Right lobe of liver (tissue), 6 donors: ENCODE data around the gene SLC26A11. TPM values are rescaled to one million over a fixed set of nuclear protein-coding genes. Genes with fewer than 3 reads are reported as not detected.

Experiments used
- ATAC-seq, 4 donors: fragments of 200-7000 bp; cut with Tn5 transposase; one replicate each; pipeline ENCODE4 v1.9.1; 2020; ENCODE audit warnings: mild to moderate bottlenecking in 4 of 4, moderate library complexity in 4 of 4
- DNase-seq, 3 donors: peaks; one replicate each; pipeline ENCODE4 v3.0.0-alpha.2; 2020
- H3K27ac ChIP-seq, 3 donors: fragments of 200-600 bp; one replicate each; pipeline ENCODE4 v1.8.0; 2022
- H3K27me3 ChIP-seq, 2 donors: fragments of 200-600 bp; one replicate each; pipeline ENCODE4 v1.8.0; 2022
- H3K36me3 ChIP-seq, 4 donors: fragments of 200-600 bp; sonication (generic) in 1 of 4; one replicate each; pipeline versions ENCODE4 v1.5.1 to v1.8.0; 2017 to 2022; ENCODE audit warnings: control low read depth in 1 of 4
- H3K4me1 ChIP-seq, 4 donors: fragments of 200-600 bp; sonication (generic) in 1 of 4; one replicate each; pipeline versions ENCODE4 v1.5.1 to v1.8.0; 2017 to 2022; ENCODE audit warnings: control low read depth in 1 of 4
- H3K4me3 ChIP-seq, 3 donors: fragments of 200-600 bp; one replicate each; pipeline ENCODE4 v1.8.0; 2022
- H3K9me3 ChIP-seq, 4 donors: fragments of 200-600 bp; sonication (generic) in 1 of 4; one replicate each; pipeline versions ENCODE4 v1.5.1 to v1.8.0; 2017 to 2022; ENCODE audit warnings: control low read depth in 1 of 4
- CTCF ChIP-seq, 4 donors: fragments of 200-600 bp in 3 of 4; fragments of 450-650 bp in 1 of 4; IDR thresholded peaks; one replicate each; pipeline versions ENCODE4 v1.5.1 to v1.8.0; 2016 to 2022; ENCODE audit warnings: antibody characterized with exemption in 4 of 4, mild to moderate bottlenecking in 2 of 4
- POLR2A ChIP-seq: fragments of 450-650 bp; IDR thresholded peaks from one replicate; pipeline ENCODE4 v1.6.1; 2017; ENCODE audit warnings: antibody characterized with exemption, mild to moderate bottlenecking
- WGBS: methylation state at CpG from one replicate; pipeline ENCODE4 v1.1.6; 2018; ENCODE audit warnings: low coverage, low lambda C conversion rate; ENCODE audit not compliant: insufficient coverage; ENCODE audit errors: missing lambda C conversion rate; 5-methylcytosine and 5-hydroxymethylcytosine counted together
- intact Hi-C, 2 donors: fragments of 100-400 bp; cut with DNase I; formaldehyde crosslinking; loops; one replicate each; pipeline versions ENCODE4 v1.11.2 to v1.14.1; 2022
- total RNA-seq, 6 experiments: library from RNA; depleted of rRNA in 2 of 6; stranded (reverse); fragments of >200 nt in 2 of 6; fragmentation: NEBNext Ultra II Directional in 3 of 6; extraction: Animal tissue kit (Norgen Biotek cat#: 25700) in 3 of 6; gene quantifications; one replicate each; pipeline versions ENCODE4 v1.1.0 to v1.2.4, GENCODE V29; 2016 to 2023
- donor health status: DM: no; HTN: yes; CAD: no.
- donor health status: DM: no; HTN: no; CAD: no.
- donor health status: DM: no; HTN: no; CAD: no.
- donor health status: DM: no; HTN: yes; CAD: no.
- donor health status: DM: no; HTN: yes; CAD: no.

Gene SLC26A11
- total RNA-seq, 6 experiments from 2014 or later, result 5.8 to 9.8 (median 6.5) TPM

GRCh38 chr17:80263253-80264204 lies 43.3 kb downstream of the SLC26A11 start:
- Histone ChIP-seq H3K9me3 (no peaks in the 10 kb centered on the region), H3K27me3 (no peaks in the 10 kb centered on the region), H3K4me3 (peak overlapping the region; percentile 53 to 65 (median 54)), H3K27ac (peak overlapping the region; percentile 79 to 99 (median 96)), H3K4me1 (peaks cover 0 to 29% (median 13%) of the 10 kb centered on the region in 4 donors), H3K36me3 (peaks cover 0 to 4% (median 0%) of the 10 kb centered on the region in 4 donors)
- WGBS, result 3% methylated on average over 8 of the region's 19 CpGs
- ATAC-seq (peak; percentile 74 to 79 (median 78)), DNase-seq (peak; percentile 88 to 94 (median 90))
- TF ChIP-seq CTCF (IDR thresholded peaks at IDR 0.05) (peak in 3 of 4 donors; percentile 6 to 15 (median 12)), POLR2A (peak; percentile 72)
- intact Hi-C loops, result no loop called here

- no peaks in the 10 kb centered on the region for H3K27me3 ChIP-seq
- DNase-seq (no peak), ATAC-seq (peak in 1 of 4 donors; percentile 0)
- no peak for TF ChIP-seq POLR2A
- TF ChIP-seq CTCF (IDR thresholded peaks at IDR 0.05), result no peak
- WGBS, result 32% methylated on average over 8 of the region's 19 CpGs
- H3K9me3 ChIP-seq, result no peaks in the 10 kb centered on the region
- H3K27ac ChIP-seq, result peak overlapping the region; percentile 60 to 99 (median 79)
- intact Hi-C loops, result no loop called here
- peaks cover under 1 to 12% (median 2%) of the 10 kb centered on the region in 4 donors for H3K36me3 ChIP-seq
- H3K4me1 ChIP-seq, result peaks cover 0 to 29% (median 13%) of the 10 kb centered on the region in 4 donors
- H3K4me3 ChIP-seq, result peak overlapping the region; percentile 53 to 65 (median 54)
Observed at GRCh38 chr17:80264205-80265075, 44.2 kb downstream of the SLC26A11 start.

- TF ChIP-seq POLR2A (no peak), CTCF (IDR thresholded peaks at IDR 0.05) (no peak)
- WGBS, result 65% methylated on average over 8 of the region's 17 CpGs
- ATAC-seq (no peak), DNase-seq (no peak)
- H3K36me3 ChIP-seq, result peaks cover 2 to 18% (median 3%) of the 10 kb centered on the region in 4 donors
- H3K9me3 ChIP-seq, result no peaks in the 10 kb centered on the region
- intact Hi-C loops, result no loop called here
- H3K4me3 ChIP-seq, result peak overlapping the region in 1 of 3 donors; percentile 54
- no peaks in the 10 kb centered on the region for H3K27me3 ChIP-seq
- peaks cover 0 to 32% (median 13%) of the 10 kb centered on the region in 4 donors for H3K4me1 ChIP-seq
- no peak overlapping the region for H3K27ac ChIP-seq
Observed at GRCh38 chr17:80265205-80266068, 45.2 kb downstream of the SLC26A11 start.

- Histone ChIP-seq H3K27ac (no peak overlapping the region), H3K27me3 (no peaks in the 10 kb centered on the region), H3K36me3 (peaks cover 2 to 18% (median 3%) of the 10 kb centered on the region in 4 donors), H3K4me1 (peaks cover 0 to 22% (median 8%) of the 10 kb centered on the region in 4 donors), H3K9me3 (no peaks in the 10 kb centered on the region), H3K4me3 (no peak overlapping the region)
- ATAC-seq (no peak), DNase-seq (no peak)
- intact Hi-C loops, result no loop called here
- TF ChIP-seq CTCF (IDR thresholded peaks at IDR 0.05) (no peak), POLR2A (no peak)
- WGBS, result 93% methylated on average over 6 of the region's 6 CpGs
Observed at GRCh38 chr17:80267391-80267790, 47.2 kb downstream of the SLC26A11 start.
